HG03558 (cell line): ENCODE data around the gene NF1.
"Not testable (repeated sequence)": the region's sequence is repeated elsewhere in the genome, so short reads cannot be mapped to it uniquely, and the experiment has no call there.

Source experiments
- ATAC-seq: cut with Tn5 transposase; IDR thresholded peaks from one replicate; pipeline ENCODE4 v1.9.1; 2021; ENCODE audit warnings: moderate number of reproducible peaks; ENCODE audit not compliant: unreplicated experiment; ENCODE audit errors: extremely low read depth

NF1 gene

DNA sequence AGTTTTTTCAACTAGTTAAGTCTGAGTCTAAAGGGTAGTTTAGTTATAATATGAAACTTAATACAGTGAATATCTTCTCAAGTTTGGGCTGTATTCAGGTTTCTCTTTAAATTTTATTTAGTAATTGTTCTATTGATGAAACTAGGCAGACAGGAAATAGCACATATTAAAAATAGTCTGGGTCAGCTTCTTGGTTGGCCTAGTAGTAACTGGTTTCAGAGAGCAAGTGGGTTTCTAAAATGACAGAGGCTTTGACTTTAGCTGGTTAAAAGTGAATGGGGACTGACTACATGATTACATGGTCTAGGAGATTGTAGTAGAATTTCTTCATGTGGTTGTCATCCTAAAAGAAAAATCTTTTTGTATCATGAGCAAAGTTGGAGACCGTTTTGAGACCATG, 155.5 kb downstream of the NF1 start:
- no peak for ATAC-seq

DNA sequence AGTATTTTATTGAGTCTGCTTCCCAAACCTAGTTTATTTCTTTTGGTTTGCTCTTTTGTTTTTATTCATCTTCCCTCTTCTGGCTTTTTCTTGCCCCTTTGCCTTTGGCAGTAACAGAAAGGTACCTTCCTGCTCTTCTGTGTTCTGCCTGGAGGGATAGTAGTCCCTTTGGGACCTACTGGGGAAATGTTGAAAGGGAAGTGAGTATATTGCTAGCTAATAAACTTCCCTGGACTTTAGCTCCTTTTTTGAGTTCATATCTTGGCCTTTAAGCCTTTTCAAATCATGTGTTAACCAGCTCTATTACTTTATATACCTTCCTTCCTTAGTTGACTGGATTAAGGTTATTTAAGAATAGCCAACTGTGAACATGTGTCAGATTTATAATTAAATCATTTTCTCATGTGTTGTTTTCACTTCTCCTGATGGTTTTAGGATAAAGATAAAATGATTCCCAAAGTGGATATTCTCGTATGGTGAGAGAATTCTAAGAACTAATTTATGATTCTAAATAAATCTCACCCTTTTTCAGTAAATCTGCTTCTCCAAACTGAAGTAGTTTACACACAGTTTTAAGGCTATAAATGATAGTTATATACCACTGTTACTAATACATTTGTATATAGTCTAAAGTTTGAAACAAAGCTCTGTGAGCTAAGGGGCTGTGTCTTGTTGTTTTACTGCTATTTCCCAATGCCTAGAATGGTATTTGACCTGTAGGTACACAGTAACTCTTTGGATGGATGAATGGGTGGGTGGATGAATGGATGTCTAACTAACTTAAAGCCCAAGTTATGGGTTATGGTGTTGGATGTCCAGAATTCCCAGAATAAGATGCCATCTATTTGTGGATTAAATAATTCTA, 156.6 kb downstream of the NF1 start:
- no peak for ATAC-seq

DNA sequence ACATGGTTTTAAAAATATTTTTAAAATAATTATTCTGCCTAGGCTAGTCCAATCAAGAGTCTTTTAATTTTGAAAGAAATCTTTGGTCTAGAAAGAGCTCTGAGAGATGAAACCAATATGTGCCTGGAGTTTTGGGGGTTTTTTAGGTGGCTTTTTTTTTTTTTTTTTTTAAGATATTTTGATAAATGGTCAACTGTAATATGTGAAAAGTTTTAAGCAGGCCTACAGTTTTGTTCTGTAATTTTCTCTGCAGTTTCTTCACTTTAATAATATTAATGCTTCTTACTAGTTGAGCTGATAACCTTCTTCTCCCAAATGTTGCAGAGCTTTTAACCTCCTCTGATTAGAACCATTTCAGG, 157.2 kb downstream of the NF1 start:
- no peak for ATAC-seq

DNA sequence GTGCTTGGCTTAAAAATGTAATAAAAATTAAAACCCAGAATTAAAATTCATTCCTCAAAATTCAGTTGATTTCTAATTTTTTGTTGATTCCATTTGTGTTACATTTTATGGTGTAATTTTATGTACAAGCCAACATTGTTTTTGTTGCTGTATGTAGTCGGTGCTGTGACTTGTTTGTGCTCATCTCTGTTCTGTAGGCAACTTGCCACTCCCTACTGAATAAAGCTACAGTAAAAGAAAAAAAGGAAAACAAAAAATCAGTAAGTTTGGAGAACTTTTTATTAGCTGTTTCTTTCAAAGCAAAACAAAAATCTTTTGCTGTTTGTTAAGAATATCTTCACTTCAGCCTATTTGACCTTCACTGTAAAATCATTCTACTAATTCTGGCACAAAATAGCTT, 158.0 kb downstream of the NF1 start:
- ATAC-seq: no peak

DNA sequence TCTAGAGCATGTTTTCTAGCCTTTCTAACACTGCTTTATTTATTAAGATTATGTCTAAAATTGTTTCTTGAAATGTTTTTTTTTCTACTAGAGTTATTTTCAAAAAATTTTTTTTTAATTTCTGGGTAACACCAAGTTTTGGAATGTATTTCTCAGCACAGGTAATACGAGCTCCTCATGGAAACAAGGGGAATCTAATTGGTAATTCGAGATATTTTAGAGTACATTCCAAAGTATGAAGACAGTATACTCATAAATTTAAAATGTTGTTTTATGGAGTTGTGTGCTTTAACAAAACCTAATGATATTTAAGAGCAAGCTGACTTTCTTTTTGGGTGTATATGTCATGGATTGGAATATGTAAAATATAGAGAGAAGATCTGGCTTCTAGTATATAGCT, 159.9 kb downstream of the NF1 start:
- no peak for ATAC-seq

DNA sequence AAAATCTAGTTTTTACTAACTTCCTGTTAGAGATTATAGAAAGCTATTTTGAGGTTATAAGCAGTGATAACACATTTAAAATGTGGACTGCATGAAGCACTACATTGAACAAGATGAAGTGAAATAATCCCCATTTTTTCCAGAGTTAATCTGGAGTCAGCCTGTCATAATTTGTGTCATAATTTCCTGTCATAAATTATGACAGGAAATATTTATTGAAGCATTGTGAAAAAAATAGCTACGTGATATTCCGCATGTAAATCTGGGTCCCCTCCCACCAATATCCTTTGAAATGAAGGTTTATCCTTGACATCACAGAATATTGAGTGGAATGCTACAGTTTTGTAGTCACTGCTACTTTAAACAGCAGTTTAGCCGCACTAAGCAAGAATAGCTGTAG, 162.2 kb downstream of the NF1 start:
- no peak for ATAC-seq

DNA sequence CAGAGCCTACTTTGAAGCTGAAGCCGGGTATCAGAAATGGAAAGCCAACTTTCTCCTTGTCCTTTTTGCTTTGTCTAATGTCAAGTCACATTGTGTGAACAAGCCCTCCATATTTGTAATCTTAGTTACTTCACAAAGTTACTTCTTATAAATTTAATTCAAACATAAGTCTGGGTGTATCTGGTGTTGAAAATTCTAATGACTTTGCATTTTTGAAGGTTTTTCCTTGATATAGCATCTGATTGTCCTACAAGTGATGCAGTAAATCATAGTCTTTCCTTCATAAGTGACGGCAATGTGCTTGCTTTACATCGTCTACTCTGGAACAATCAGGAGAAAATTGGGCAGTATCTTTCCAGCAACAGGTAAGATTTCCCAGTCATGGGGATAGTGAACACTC, 165.4 kb downstream of the NF1 start:
- ATAC-seq: no peak

DNA sequence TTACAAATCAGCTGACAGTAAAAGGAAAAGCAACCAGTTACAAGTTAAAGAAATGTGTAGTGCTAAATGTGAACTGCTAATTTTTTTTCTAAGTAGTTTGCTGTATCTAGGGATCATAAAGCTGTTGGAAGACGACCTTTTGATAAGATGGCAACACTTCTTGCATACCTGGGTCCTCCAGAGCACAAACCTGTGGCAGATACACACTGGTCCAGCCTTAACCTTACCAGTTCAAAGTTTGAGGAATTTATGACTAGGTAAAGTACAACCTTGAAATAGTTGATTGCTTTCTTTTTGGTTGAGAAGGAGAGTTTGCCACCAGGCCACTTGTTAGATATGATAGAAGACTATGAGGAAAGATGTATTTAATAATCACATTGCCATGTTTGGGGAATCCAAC, 166.8 kb downstream of the NF1 start:
- no peak for ATAC-seq

DNA sequence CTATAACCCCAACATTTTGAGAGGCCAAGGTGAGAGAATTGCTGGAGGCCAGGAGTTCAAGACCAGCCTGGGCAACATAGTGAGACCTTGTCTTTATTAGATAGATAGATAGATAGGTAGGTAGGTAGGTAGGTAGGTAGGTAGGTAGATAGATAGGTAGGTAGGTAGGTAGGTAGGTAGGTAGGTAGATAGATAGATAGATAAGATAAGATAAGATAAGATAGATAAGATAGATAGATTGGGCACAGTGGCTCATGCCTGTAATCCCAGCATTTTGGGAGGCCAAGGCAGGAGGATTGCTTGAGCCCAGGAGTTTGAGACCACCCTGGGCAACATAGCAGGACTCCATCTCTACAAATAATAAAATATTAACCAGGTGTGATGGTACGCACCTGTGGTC, 168.1 kb downstream of the NF1 start:
- not testable (repeated sequence) for ATAC-seq

DNA sequence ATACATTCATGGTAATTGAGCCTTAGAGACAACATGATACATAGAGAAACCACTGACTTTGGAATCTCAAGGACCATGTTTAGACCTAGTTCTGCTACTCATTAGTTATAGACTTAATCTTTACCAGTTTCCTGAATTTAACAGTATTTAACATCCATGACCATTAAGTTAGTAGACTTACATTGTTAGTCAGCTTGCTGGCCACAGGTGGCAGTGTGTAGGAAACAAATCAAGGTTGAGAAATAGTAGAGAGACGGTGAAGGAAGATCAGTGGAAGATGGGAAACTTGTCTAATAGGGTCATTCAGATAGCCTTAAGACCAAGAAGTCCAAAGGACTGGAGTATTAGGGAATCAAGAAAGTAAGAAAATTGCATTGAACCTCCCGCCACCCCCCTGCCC, 171.3 kb downstream of the NF1 start:
- no peak for ATAC-seq

DNA sequence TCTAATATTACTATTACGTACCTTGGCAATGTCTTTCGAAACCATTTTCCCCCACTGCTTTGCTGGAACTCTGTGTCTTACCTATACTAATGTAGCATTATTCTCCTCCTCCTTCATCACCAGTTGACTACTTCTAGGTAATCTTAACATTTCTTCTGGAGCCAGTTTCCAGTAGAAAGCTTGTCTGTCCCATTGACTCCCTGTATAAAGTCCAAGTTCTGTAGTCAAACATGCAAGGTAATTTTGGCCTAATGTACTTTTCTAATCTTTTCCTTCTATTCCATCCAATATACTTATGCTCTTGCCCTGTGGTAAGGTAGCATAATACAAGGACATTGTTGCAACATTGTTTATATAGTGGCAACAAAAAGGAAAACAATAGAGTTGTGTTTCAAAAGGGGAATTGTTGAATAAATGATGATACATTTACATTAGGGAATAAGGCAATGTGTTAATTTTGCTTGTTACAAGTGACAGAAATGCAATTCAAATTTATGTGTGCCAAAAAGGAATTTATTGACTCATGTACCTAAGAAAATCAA, 174.3 kb downstream of the NF1 start:
- ATAC-seq: no peak

DNA sequence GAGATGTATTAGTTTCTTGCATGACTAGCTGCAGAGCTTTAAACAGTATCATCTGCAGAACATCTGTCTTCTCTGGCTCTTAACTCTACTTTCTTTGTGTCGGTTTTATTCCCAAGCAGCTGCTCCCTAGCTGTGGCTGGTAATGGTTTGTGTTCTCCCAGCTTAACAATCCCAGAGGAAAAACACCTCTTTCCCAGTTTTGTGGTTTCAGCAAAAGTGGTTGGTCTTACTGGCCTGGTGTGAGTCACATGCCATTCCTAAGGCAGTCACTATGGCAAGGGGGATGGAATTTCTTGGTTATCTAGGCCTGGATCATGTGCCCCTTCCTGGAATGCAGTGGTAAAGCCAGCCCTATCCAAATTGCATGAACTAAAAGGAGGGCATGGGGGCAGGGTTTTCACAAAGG, 174.8 kb downstream of the NF1 start:
- no peak for ATAC-seq

DNA sequence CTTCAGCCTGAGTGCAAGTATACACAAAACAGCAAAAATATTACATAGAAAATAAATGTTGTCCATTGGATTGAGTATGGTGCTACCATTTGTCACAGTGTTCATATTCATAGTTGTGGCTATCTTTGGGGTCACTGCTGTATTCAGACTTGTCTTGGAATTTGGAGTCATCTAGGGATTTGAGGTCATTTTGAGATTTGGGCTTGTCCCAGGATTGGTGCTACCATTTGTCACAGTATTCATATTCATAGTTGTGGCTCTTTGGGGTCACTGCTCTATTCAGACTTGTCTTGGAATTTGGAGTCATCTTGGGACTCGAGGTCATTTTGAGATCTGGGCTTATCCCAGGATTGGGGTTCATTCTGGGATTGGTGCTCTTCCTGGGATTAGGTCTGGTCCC, 177.5 kb downstream of the NF1 start:
- no peak for ATAC-seq

DNA sequence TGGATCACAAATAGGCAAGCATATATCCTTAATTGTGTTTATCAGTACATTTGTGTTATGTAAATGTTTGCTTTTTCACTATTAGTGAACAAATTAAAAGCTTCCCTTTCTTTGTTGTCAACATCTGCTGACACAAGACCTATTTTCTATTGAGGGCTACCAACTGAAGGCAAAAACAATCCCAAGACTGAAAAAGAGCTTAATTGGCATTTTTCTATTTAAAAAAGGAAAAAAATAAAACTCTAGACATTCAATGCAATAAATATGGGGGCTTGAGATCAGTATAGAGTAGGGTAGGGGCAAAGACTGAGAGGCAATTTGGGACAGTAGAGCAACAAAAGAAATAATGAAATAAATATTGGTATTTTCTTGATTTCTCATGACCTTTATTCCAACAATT, 178.0 kb downstream of the NF1 start:
- ATAC-seq: no peak

DNA sequence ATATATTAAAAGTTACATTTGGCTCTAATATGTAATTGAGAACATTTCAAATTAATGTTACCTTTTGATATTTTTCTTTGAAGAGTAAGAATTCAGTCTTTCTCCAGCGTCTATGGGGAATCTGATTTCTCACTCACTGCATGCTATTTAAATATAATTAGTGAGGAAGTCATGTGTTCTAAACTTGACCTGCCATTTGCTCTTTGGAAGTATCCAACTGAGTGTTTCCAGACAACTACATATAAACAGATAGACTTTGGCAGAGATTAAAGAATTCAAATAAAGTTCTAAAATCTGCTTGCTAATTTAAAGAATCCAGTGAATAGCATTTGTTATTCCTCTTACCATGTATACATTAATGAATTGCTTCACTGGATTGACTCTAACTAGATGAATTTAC, 178.7 kb downstream of the NF1 start:
- no peak for ATAC-seq

DNA sequence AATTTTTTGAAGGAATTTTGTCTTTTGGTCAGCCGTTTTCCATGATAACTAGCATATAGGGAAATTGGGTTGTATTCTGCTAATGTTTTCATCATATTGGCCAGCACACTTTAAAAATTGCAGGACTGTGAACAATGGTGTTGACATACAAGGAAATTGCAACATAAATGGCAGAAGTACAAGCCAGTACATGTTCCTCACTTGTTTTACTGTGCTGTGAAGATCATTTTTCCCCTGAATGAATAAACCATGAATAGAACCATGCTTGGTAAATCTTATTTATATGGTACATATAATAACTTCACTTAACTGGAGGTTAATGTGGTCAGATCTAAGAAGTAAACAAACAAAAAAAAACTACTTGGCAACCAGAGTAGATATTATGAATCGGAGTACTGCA, 179.5 kb downstream of the NF1 start:
- ATAC-seq: no peak

DNA sequence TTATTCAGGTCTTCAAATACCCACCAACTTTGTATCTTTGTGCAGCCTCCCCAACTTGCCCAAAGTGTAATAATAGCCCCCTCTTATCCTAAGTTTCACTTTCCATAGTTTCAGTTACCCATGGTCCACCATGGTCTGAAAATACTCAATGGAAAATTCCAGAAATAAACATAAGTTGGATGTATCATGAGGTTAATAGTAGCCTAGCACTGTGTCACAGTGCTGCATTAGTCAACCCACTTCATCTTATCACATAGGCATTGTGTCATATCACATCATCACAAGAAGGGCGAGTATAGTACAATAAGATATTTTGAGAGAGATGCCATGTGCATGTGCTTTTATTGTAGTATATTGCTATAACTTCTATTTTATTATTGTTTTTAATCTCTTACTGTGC, 180.3 kb downstream of the NF1 start:
- ATAC-seq: no peak

DNA sequence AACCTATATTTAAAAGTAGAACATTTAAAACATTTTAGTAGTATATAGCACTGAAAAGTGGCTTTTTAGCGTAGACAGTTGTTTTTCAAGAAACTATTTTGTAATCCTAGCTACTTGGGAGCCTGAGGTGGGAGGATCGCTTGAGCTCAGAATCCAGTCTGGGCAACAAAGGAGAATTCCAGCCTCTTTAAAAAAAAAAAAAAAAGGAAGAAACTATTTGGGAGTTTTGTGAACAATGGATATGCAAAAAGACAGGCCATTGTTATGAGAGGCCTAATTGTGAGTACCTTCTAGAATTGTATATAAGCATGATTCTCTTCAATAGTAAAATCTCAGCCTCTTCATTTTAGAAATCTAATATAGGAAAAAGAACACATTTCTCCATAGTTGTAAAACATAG, 184.6 kb downstream of the NF1 start:
- no peak for ATAC-seq

DNA sequence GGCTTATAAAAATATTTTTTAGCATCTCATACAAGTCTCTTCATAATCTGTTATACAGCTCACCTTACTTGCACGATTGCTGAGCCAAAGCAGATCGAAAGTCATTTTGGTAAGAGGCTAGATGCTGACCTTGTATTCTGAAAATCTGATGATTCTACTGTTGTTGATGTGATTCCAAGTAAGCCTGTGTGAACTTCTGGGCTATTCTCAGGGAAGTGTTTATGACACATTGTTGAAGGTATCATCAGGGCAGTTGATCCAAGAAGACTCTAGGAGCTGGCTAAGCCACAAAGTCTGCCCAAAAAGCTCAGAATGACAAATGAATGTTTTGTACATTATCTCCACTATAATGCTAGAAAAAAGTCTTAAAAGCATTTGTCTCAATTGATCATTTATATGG, 186.3 kb downstream of the NF1 start:
- ATAC-seq: no peak

DNA sequence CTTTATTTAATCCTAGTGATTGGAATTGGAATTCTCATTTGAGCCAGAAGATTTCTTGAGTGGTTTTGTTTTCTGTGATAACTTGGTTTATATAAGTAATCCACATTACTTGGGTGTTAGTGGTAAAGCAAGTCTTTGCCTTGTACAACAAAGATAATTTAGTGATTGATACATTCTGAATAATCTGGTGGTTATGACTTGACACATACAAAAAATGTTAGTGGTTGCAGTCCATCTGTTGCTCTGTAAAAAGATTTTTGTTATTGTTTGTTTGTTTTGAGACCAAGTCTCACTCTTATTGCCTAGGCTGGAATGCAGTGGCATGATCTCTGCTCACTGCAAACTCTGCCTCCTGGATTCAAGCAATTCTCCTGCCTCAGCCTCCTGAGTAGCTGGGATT, 189.1 kb downstream of the NF1 start:
- ATAC-seq: no peak

DNA sequence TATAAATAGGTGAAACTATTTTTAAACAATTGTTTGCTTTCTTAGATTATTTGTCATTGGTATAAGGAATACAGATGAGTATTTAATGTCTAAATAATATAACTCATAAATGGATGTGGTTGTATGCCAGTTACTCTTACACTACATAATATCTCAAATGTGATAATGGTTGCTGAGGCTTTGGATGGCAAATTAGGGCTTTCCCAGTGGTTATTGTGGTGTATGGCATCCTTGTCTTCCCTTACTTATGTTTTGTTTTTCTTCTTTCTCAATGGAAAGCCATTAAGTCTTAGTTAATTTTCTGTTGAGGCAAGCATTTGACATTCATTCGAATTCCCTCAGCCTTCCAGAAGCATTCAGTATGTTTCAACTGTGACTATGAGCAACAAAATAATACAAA, 191.8 kb downstream of the NF1 start:
- ATAC-seq: no peak

DNA sequence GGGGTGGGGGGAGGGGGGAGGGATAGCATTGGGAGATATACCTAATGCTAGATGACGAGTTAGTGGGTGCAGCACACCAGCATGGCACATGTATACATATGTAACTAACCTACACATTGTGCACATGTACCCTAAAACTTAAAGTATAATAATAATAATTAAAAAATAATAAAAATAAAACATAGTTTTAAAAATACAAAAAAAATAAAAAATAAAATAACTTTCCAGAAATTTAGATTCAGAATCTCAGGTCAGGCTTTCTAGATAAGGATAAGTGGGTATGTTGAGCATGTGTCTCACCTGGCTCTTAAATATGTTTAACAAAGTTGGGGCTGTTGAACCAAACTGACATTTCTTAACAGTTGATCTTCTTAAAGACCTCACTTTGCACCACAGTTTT, 193.2 kb downstream of the NF1 start:
- ATAC-seq: not testable (repeated sequence)
